ENCODE results near the gene GPANK1.

Gene GPANK1

DNA sequence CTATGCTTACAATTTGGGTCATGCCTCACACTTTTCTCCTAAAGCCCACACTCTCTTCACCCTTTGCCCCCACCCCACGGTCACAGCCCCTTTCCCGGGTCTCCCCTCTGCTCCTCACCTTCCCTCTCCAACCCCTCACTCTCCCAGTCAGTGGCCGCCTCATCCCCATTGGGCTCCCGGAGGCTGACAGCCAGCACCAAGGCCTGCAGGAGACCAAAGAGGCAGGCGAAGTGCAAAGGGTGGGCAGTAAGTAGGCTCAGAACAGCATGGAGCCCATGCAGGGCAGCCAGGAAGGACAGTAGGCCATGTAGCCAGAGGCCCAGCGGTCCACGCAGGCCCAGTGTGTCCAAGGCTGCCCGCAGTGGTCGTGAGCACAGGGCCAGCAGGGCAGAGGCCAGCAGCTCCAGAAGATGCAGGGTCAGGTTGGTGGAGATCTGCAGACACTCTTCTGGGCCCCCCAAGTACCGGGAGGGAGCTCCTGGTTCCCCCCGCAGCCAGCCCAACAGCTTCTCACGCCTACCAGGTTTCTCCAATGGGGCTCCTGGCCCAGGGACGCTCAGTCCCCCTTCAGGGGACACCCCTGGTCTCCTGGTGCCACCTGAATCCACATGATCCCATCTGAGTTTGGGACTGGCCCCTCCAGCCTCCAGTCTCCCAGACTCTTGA is 5.7 kb downstream of the GPANK1 start:
- TF ChIP-seq POU2F2 (IDR thresholded peaks at IDR 0.05; ENCODE audit: low read depth, low read length) (no peak), POLR2AphosphoS5 (IDR thresholded peaks at IDR 0.05; ENCODE audit: low read depth, low read length) (no peak), PAX5 (IDR thresholded peaks at IDR 0.05; ENCODE audit: insufficient read depth, low read length, severe bottlenecking) (no peak), TAF1 (IDR thresholded peaks at IDR 0.05; ENCODE audit: low read depth, low read length) (no peak), POLR2A (IDR thresholded peaks at IDR 0.05; ENCODE audit: low read depth, low read length) (no peak), SPI1 (IDR thresholded peaks at IDR 0.05; ENCODE audit: low read depth, low read length) (no peak)
- no peak for DNase-seq (ENCODE audit: insufficient read length, low spot score)
- FAIRE-seq = no peak

DNA sequence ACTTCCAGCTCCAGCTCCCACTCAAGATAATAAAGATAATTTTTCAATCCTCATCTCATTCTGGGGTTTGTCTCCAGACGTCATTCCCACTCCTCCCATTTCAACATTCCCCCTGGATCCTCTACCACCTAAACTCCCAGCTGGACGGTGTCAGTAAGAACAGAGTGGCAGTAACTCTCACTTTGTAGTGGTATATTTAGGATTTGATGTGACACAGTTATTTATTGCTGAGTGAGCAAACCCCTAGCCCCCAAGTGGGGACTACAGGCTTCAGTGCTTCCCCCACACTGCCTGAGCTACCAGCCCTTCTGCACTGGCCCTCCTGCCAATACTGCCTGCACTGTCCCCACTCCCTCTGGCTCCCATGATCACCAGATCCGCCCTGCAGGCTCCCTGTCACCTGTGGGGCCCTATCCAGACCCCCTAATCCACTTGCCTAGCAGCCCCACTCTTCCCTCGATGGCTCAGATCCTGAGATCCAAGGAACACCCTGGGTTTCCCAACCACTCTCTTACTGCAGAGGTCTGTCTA is 6.6 kb downstream of the GPANK1 start:
- FAIRE-seq = no peak
- DNase-seq (ENCODE audit: insufficient read length, low spot score) = no peak
- TF ChIP-seq TAF1 (IDR thresholded peaks at IDR 0.05; ENCODE audit: low read depth, low read length) (no peak), POLR2A (IDR thresholded peaks at IDR 0.05; ENCODE audit: low read depth, low read length) (peak; percentile 35; the same call in 1 of the 2 replicates), POLR2AphosphoS5 (IDR thresholded peaks at IDR 0.05; ENCODE audit: low read depth, low read length) (no peak)

DNA sequence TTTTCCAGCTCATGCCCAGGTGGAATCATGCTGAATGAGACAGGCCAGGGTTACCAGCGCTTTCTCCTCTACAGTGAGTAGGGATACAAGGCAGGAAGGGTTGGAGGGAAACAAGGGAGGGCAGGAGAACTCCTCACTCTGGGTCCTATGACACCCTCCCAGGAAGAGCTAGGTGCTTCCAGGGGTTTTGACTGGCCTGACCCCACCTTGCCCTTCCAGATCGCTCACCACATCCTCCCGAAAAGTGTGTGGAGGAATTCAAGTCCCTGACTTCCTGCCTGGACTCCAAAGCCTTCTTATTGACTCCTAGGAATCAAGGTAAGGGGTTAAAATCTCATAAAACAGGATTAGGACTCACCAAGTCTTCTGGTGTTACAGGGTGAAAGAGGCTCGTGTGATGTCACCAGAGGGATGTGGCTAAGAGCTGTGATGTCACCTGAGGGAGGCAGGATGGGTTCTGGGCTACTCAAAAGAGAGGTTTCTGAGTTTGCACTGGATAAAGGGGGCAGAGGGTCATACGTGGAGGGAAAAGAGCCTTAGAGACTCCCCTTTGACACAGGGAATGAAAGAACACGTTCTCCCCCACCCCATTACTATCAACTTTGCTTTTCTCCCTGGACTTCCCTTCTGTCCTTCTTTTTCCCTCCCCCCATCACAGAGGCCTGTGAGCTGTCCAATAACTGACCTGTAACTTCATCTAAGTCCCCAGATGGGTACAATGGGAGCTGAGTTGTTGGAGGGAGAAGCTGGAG is 7.2 kb downstream of the GPANK1 start:
- FAIRE-seq = no peak
- DNase-seq (ENCODE audit: insufficient read length, low spot score) = no peak
- TF ChIP-seq SPI1 (IDR thresholded peaks at IDR 0.05; ENCODE audit: low read depth, low read length) (no peak), POLR2AphosphoS5 (IDR thresholded peaks at IDR 0.05; ENCODE audit: low read depth, low read length) (no peak), POU2F2 (IDR thresholded peaks at IDR 0.05; ENCODE audit: low read depth, low read length) (no peak), PAX5 (IDR thresholded peaks at IDR 0.05; ENCODE audit: insufficient read depth, low read length, severe bottlenecking) (no peak), POLR2A (IDR thresholded peaks at IDR 0.05; ENCODE audit: low read depth, low read length) (no peak), TAF1 (IDR thresholded peaks at IDR 0.05; ENCODE audit: low read depth, low read length) (no peak)

DNA sequence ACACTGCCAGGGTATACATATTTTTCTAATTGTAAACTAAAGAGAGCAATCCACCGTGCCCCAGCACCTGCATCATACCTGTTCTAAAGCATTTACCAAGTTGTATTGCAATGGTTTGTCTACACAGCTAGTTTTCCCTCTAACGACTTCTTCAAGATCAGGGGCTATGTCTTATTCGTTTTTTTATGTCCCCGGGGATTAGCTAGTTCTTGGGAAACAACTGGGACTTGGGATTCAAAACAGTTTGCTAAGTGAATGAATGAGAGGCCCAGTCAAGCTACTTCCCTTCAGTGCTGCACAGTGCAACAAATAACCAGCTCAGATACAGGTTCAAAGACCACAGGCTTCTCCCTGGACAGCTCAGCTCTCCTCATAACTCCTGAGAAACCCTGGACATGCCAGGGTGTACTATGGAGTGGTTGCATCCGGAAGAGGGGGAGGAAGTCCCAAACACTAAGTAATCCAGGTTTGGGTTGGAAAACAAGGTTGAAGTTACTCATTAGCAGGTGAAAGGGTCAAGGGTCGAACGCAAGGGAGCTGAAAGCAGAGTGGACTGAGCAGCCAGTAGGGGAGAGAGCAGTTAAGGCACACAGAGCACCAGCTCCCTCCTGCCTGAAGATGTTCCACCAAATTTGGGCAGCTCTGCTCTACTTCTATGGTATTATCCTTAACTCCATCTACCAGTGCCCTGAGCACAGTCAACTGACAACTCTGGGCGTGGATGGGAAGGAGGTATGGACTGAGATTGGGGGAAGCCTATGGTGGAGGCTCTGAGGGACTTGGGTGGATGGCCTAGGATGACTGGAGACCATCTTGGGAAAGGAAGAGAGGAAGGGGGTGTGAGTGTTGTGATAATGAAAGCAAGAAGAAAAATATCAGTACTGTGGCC is 9.2 kb downstream of the GPANK1 start, which contains the start of gene APOM:
APOM (plus strand) TSS at position 546 of the 889 bp plus-strand sequence; CDS start at position 619, 73 bp downstream.
- no peak for TF ChIP-seq POLR2AphosphoS5 (IDR thresholded peaks at IDR 0.05; ENCODE audit: low read depth, low read length)
- no peak for TF ChIP-seq TAF1 (IDR thresholded peaks at IDR 0.05; ENCODE audit: low read depth, low read length)
- DNase-seq (ENCODE audit: insufficient read length, low spot score) (no peak), FAIRE-seq (no peak)

DNA sequence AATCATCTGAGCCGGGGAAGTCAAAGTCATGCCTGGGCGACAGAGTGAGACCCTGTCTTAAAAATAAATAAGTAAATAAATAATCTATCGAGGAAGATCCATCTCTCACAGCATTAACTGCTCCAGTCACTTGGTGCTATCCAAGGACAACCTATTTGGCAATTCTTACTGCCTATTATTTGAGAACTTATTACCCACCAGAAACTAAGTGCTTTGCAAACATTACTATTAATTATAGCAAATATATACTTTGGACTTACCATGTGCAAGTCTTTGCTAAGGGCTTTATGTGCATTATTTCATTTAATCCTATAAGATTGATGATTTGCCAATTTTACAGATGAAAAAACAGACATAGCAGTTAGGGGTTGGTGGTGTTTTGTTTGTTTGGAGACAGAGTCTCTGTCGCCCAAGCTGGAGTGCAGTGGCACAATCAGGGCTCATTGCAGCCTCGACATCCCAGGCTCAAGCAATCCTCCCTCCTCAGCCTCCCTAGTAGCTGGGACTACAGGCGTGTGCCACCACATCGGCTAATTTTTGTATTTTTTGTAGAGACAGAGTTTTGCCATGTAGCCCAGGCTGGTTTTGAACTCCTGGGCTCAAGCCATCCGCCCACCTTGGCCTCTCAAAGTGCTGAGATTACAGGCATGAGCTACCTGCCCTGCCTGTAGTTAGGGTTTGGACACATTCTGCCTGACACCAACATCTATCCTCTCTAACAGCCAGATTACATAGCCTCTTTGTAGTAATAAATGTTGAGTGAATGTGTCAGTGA is 10.0 kb downstream of the GPANK1 start:
- DNase-seq (ENCODE audit: insufficient read length, low spot score) (no peak), FAIRE-seq (no peak)

DNA sequence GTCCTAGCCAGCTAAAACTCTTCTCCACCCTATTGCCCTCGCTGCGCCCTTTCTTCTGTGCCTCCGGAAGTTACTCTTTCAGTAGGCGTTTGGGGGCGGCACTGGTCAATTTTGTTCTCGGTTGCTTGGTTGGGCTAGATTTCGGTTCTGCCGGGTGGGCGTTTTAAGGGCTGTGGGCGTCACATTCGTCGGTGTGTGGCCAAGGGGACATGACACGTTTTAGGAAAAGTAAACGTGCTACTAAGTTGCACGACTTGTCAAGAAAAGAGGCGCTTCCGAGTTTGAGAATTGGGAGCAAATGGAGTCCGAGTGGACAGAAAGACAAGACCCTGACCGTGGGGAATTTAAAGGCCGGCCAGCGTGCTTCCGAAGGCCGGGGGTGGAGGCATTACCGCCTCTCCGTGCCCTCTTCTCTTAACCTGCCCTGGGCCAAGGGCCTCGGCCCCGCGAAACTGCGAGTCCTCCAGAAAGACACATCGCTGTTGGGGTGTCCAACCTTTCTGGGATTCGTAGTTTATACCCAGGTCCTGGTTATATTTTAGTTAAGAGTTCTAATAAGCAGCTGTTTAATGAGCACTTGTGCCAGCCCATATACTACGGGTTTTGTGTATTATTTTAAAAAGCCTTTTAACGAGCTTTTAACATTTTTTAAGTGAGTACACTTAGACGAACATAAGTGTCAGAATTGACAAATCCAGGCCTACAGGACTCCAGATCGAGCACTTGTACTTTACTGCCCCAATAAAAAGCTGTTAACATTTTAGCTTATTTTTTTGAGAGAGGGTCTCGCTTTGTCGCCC is 11.7 kb downstream of the GPANK1 start:
- DNase-seq (ENCODE audit: insufficient read length, low spot score) (peak; percentile 83), FAIRE-seq (no peak)
- TF ChIP-seq POLR2AphosphoS5 (IDR thresholded peaks at IDR 0.05; ENCODE audit: low read depth, low read length) = no peak; the same call in 1 of the 2 replicates
- TF ChIP-seq SPI1 (IDR thresholded peaks at IDR 0.05; ENCODE audit: low read depth, low read length) = 0 out of 2 replicates have a peak, but pooled peaks have one; percentile 9
- TF ChIP-seq PAX5 (IDR thresholded peaks at IDR 0.05; ENCODE audit: insufficient read depth, low read length, severe bottlenecking) = no peak
- peak; percentile 20 for TF ChIP-seq POU2F2 (IDR thresholded peaks at IDR 0.05; ENCODE audit: low read depth, low read length)
- 0 out of 2 replicates have a peak, but pooled peaks have one; percentile 17 for TF ChIP-seq POLR2A (IDR thresholded peaks at IDR 0.05; ENCODE audit: low read depth, low read length)
- TF ChIP-seq TAF1 (IDR thresholded peaks at IDR 0.05; ENCODE audit: low read depth, low read length) = peak; percentile 59

More for the DNA sequence above, 10.0 kb downstream of the GPANK1 start:
- TF ChIP-seq TAF1 (IDR thresholded peaks at IDR 0.05; ENCODE audit: low read depth, low read length) (no peak), SPI1 (IDR thresholded peaks at IDR 0.05; ENCODE audit: low read depth, low read length) (no peak), POLR2A (IDR thresholded peaks at IDR 0.05; ENCODE audit: low read depth, low read length) (no peak), PAX5 (IDR thresholded peaks at IDR 0.05; ENCODE audit: insufficient read depth, low read length, severe bottlenecking) (no peak)

DNA sequence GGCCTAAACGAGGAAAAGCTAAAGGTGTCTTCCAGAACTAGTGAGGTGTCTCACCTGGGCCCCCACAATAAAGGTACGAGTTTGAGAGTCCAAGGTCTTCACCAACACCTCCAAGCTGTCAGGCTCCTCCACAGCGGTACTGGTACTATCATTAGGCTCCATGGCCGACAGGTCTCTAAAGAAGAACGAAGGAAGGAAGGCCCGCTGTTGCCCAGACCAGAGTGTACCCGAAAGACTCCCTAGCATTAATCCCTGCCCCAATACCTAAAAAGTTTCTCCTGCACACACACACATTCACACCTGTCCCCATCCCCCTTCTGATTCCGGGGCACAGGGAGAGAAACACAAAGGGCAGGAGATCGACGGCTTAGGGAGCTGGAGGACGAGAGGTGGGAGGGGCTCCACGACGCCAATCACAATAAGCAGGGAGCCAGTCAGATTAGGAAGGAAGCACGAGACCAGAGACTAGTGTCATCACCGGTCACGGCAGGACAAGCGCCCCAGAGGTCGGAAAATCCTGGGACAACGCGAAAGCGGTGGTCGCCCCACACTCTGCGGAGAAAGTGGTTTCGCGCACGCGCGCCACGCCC is 13.1 kb downstream of the GPANK1 start:
- no peak for TF ChIP-seq PAX5 (IDR thresholded peaks at IDR 0.05; ENCODE audit: insufficient read depth, low read length, severe bottlenecking)
- TF ChIP-seq SPI1 (IDR thresholded peaks at IDR 0.05; ENCODE audit: low read depth, low read length) = no peak
- TF ChIP-seq TAF1 (IDR thresholded peaks at IDR 0.05; ENCODE audit: low read depth, low read length) = no peak
- no peak for TF ChIP-seq POLR2A (IDR thresholded peaks at IDR 0.05; ENCODE audit: low read depth, low read length)
- FAIRE-seq (no peak), DNase-seq (ENCODE audit: insufficient read length, low spot score) (no peak)

DNA sequence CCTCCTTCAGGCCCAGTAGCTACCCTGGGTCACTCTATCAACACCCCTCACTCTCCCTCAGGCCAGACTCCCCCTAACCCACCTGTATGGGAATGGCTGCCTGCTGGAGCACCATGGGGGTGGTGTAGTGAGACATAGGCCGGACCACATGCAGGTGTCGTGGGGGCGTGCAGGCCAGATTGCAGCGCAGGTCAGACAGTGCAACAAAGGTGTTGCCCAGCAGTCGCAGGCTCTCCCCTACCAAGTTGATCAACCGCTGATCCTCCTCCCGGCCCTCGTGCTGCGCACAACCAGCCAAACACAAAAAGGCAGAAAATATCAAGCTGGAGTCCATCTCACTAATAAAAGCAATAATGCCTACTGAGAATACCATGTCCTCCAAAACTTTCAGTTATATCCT is 19.5 kb downstream of the GPANK1 start:
- DNase-seq (ENCODE audit: insufficient read length, low spot score) (no peak), FAIRE-seq (no peak)
- TF ChIP-seq PAX5 (IDR thresholded peaks at IDR 0.05; ENCODE audit: insufficient read depth, low read length, severe bottlenecking) = no peak
- no peak for TF ChIP-seq POLR2AphosphoS5 (IDR thresholded peaks at IDR 0.05; ENCODE audit: low read depth, low read length)
- TF ChIP-seq SPI1 (IDR thresholded peaks at IDR 0.05; ENCODE audit: low read depth, low read length) = no peak
- no peak for TF ChIP-seq POU2F2 (IDR thresholded peaks at IDR 0.05; ENCODE audit: low read depth, low read length)
- TF ChIP-seq TAF1 (IDR thresholded peaks at IDR 0.05; ENCODE audit: low read depth, low read length) = no peak
